Fibroblast of gingiva (primary cell): ENCODE results near the gene DOP1B.

Experiments used
- DNase-seq: peaks from one replicate; pipeline ENCODE4 v3.0.0-alpha.2; 2011; ENCODE audit warnings: low read depth

Gene DOP1B

DNA sequence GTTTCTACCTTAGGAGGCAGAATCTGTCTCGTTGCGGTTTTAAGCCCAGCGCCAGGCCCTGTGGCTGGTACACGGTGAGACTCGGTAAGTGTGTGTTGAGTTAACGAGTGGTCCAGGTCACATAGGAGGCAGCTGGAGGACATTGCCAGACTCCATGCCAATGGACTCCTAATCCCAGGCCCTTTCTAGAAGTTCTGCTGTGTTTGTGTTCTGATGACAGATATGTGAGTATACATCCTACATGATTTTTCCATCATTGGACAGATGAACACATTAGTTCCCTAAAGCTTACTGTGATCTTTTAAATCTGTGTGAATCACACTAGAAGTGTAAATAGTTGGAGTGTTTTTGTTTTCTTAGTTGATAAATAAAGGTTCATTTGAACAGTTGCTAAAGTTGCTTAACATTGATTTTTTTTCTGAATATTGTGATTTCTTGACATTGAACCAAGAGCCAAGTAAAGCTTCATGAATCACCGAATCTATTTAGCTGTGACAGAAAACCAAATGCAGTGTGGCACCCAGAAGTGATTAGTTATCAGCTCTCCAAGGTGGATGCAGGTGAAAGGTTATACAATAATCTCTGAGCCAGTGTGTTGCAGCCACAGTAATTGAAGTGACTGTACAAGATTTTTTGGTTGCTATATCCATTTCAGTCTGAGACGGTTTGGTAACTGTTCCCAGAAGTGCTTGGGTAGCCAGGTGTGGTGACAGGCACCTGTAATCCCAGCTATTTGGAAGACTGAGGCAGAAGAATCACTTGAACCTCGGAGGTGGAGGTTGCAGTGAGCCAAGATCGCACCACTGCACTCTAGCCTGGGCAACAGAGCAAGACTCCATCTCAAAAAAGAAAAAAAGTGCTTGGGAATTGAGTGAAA is 46.3 kb downstream of the DOP1B start:
- no peak for DNase-seq

DNA sequence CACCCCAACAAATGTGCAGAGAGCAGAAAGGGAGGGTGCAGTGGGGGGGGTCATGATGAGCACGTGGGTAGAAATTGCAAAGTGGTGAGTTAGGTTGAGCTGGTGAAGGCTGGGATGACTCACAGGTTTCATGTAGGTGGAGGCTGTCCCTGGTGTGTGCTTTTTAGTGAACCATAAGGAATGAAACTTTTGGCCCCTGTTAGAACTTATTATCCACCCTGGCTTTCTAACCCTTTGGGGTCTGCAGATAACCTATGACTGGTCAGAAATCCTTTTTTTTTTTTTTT is 46.9 kb downstream of the DOP1B start:
- peak; percentile 38 for DNase-seq

DNA sequence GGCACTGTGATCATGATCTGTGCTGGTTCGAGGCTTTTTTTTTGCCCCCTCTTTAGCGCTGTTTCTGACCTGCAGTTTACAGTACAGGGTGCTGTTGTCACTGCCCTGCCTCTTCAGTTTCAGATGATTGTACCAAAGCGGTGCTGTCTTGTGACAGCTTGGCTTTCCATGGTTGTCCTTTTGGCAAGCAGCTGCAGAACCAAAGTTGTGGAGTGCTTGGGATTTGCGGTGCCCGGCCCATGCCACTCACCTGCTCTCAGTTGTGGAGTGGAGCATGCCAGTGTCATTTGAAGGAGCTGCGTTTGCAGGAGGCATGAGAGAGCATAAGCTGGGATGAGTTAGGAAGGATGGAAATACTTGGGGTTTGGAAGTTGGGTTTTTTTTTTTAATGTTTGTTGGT is 48.4 kb downstream of the DOP1B start:
- DNase-seq: no peak

DNA sequence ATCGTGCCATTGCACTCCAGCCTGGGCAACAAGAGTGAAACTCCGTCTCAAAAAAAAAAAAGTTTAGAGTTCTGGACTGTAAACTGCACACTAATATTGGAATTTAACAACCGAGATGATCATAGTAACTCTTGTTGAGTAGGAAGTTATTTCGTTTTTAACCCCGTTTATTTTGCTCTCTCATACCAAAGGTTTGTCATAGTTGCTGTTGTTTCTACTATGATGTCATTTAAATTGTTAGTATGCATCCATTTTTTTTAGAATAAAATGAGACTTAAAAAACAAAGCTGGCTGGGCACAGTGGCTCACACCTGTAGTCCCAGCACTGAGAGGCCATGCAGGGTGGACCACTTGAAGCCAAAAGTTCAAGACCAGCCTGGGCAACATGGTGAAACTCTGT is 49.3 kb downstream of the DOP1B start:
- no peak for DNase-seq
